Endodermal cell (in vitro differentiated cells): ENCODE measurements around the gene DDTL. TPM values are rescaled to one million over a fixed set of nuclear protein-coding genes. Genes with fewer than 3 reads are reported as not detected.
"Not testable (repeated sequence)": the region's sequence is repeated elsewhere in the genome, so short reads cannot be mapped to it uniquely, and the experiment has no call there.

Experiments
- DNase-seq: peaks from one replicate; pipeline ENCODE4 v3.0.0-alpha.2; 2017
- H3K27ac ChIP-seq: 2 replicates; pipeline ENCODE4 v1.5.1; 2013; ENCODE audit warnings: mild to moderate bottlenecking, low read depth, low read length, moderate library complexity
- H3K27me3 ChIP-seq: 2 replicates; pipeline ENCODE4 v1.6.1; 2013; ENCODE audit warnings: mild to moderate bottlenecking, low read length, moderate library complexity; ENCODE audit not compliant: insufficient read depth, control insufficient read depth, poor library complexity, severe bottlenecking
- H3K36me3 ChIP-seq: 2 replicates; pipeline ENCODE4 v1.7.0; 2013; ENCODE audit warnings: mild to moderate bottlenecking, low read length, moderate library complexity; ENCODE audit not compliant: control insufficient read depth, insufficient read depth
- H3K4me1 ChIP-seq: one replicate; pipeline ENCODE4 v1.7.0; 2013; ENCODE audit warnings: low read length; ENCODE audit not compliant: control insufficient read depth, insufficient read depth
- H3K4me3 ChIP-seq: 2 replicates; pipeline ENCODE4 v1.5.1; 2013; ENCODE audit warnings: mild to moderate bottlenecking, low read length, moderate library complexity
- H3K9ac ChIP-seq: 2 replicates; pipeline ENCODE4 v1.6.1; 2013; ENCODE audit warnings: mild to moderate bottlenecking, low read length, moderate library complexity; ENCODE audit not compliant: poor library complexity, severe bottlenecking; ENCODE audit errors: extremely low read depth
- H3K9me3 ChIP-seq: 2 replicates; pipeline ENCODE4 v1.6.1; 2013; ENCODE audit warnings: mild to moderate bottlenecking, low read length, moderate library complexity; ENCODE audit not compliant: control insufficient read depth
- H3K27ac Mint-ChIP-seq: 2 replicates; pipeline ENCODE4 v1.8.0; 2020; ENCODE audit warnings: mixed read lengths
- H3K27me3 Mint-ChIP-seq: 2 replicates; pipeline ENCODE4 v1.8.0; 2021; ENCODE audit warnings: mild to moderate bottlenecking, mixed read lengths; ENCODE audit not compliant: insufficient read depth
- H3K36me3 Mint-ChIP-seq: 2 replicates; pipeline ENCODE4 v1.8.0; 2020; ENCODE audit warnings: low read depth, mixed read lengths
- H3K4me1 Mint-ChIP-seq: 2 replicates; pipeline ENCODE4 v1.8.0; 2020; ENCODE audit warnings: mixed read lengths
- H3K4me3 Mint-ChIP-seq: 2 replicates; pipeline ENCODE4 v1.8.0; 2020; ENCODE audit warnings: mild to moderate bottlenecking, moderate library complexity, mixed read lengths
- H3K9me3 Mint-ChIP-seq: 2 replicates; pipeline ENCODE4 v1.8.0; 2020; ENCODE audit warnings: mild to moderate bottlenecking, mixed read lengths
- CTCF ChIP-seq: fragments of 200-600 bp; sonication (generic); conservative IDR thresholded peaks from 2 replicates; pipeline ENCODE4 v1.5.0; 2021; ENCODE audit warnings: antibody characterized with exemption, mild to moderate bottlenecking
- WGBS, 2 experiments: methylation state at CpG; one replicate each; pipeline versions ENCODE4 v1.1.5 to v1.1.7; 2013; ENCODE audit warnings: missing lambda C conversion rate in 2 of 2, mixed read lengths in 1 of 2; ENCODE audit not compliant: insufficient coverage in 1 of 2, insufficient read length in 1 of 2; 5-methylcytosine and 5-hydroxymethylcytosine counted together
- long read RNA-seq, 4 experiments: library from polyadenylated mRNA in 2 of 4; library from RNA in 1 of 4; library from capped mRNA in 1 of 4; stranded (forward) in 3 of 4; unstranded in 1 of 4; transcript quantifications; one replicate each; pipeline ENCODE4 v2.0.0, GENCODE V29; 2020 to 2021; ENCODE audit warnings: inconsistent platforms in 1 of 4
- polyA plus RNA-seq, 2 experiments: library from polyadenylated mRNA; stranded (reverse); fragments of 50-300 nt; gene quantifications; one replicate each; pipeline ENCODE4 v1.2.3, GENCODE V29; 2013
- total RNA-seq, 2 donors: library from RNA; stranded (reverse); fragmentation: NEBNext Ultra II Directional in 1 of 2; extraction: Animal tissue kit (Norgen Biotek cat#: 25700) in 1 of 2; gene quantifications; 2 replicates in 1 of 2; 3 replicates in 1 of 2; pipeline ENCODE4 v1.2.1, GENCODE V29; 2021

The DDTL gene
- 1 to 10 TPM in 1 of 2 donors, not detected in 1; 1.2 TPM for total RNA-seq
- 0.61 TPM for polyA plus RNA-seq (2013, experiment 1 of 2)
- 1.1 TPM for polyA plus RNA-seq (2013, experiment 2 of 2)
- long read RNA-seq, experiment 1, result 0 reads
- long read RNA-seq, experiment 2, result 0 reads
- long read RNA-seq, experiment 3, partial matches to known transcripts, result 0 of 2 reads
- long read RNA-seq, experiment 3, other reads (novel, unspliced or antisense), result 2 of 2 reads
- long read RNA-seq, experiment 4, result 0 reads

- H3K36me3 Mint-ChIP-seq, result peaks cover 27% of the 10 kb centered on the region
- H3K27ac ChIP-seq, H3K4me1 ChIP-seq, H3K9me3 Mint-ChIP-seq, H3K27ac Mint-ChIP-seq, H3K27me3 ChIP-seq, H3K4me3 ChIP-seq, H3K4me3 Mint-ChIP-seq, H3K4me1 Mint-ChIP-seq, H3K9me3 ChIP-seq, H3K27me3 Mint-ChIP-seq, H3K9ac ChIP-seq, DNase-seq: not testable (repeated sequence)
- H3K36me3 ChIP-seq, result peaks cover 26% of the 10 kb centered on the region
- WGBS, 2 experiments, result no CpG with 5 or more reads among the region's 30 CpGs
Measured at GRCh38 chr22:23966568-23966967, at the start of gene DDTL. TSS of gene DDTL (plus strand) at chr22:23966888. CDS start at chr22:23966915, 27 bp downstream.

- not testable (repeated sequence) for H3K27ac Mint-ChIP-seq, H3K27me3 ChIP-seq, H3K4me3 ChIP-seq, H3K4me1 ChIP-seq, H3K4me3 Mint-ChIP-seq, H3K9me3 Mint-ChIP-seq, H3K4me1 Mint-ChIP-seq, H3K9ac ChIP-seq, H3K27me3 Mint-ChIP-seq, H3K27ac ChIP-seq
- Histone ChIP-seq H3K9me3 (peaks cover 15% of the 10 kb centered on the region), H3K36me3 (peaks cover 16% of the 10 kb centered on the region)
- peaks cover 53% of the 10 kb centered on the region for H3K36me3 Mint-ChIP-seq
- 89% methylated on average over 1 of the region's 1 CpG; no CpG with 5 or more reads in 1 of the 2 experiments for WGBS, 2 experiments
- peak; percentile 3 for DNase-seq
Measured at GRCh38 chr22:23920267-23920611, 46.4 kb upstream of the DDTL start.

- H3K4me1 ChIP-seq, H3K4me3 Mint-ChIP-seq, DNase-seq, H3K4me3 ChIP-seq, H3K27ac ChIP-seq, H3K9ac ChIP-seq, H3K27me3 Mint-ChIP-seq, H3K27me3 ChIP-seq, H3K4me1 Mint-ChIP-seq: not testable (repeated sequence)
- Mint-ChIP-seq H3K9me3 (peaks cover 19% of the 10 kb centered on the region), H3K36me3 (peaks cover 66% of the 10 kb centered on the region), H3K27ac (peak overlapping the region; percentile 55)
- Histone ChIP-seq H3K36me3 (peaks cover 27% of the 10 kb centered on the region), H3K9me3 (peaks cover 27% of the 10 kb centered on the region)
- 93% methylated on average over 12 to 13 of the region's 13 CpGs for WGBS, 2 experiments
Measured at GRCh38 chr22:23921586-23922201, 45.0 kb upstream of the DDTL start.

- H3K27me3 ChIP-seq, result no peaks in the 10 kb centered on the region
- H3K9me3 ChIP-seq, result peaks cover 39% of the 10 kb centered on the region
- no peak overlapping the region for H3K27ac Mint-ChIP-seq
- no peak overlapping the region for H3K4me3 Mint-ChIP-seq
- no peak overlapping the region for H3K27ac ChIP-seq
- H3K9me3 Mint-ChIP-seq, result peaks cover 21% of the 10 kb centered on the region
- H3K36me3 ChIP-seq, result peaks cover 30% of the 10 kb centered on the region
- no peaks in the 10 kb centered on the region for H3K27me3 Mint-ChIP-seq
- no peak for TF ChIP-seq CTCF
- no peaks in the 10 kb centered on the region for H3K4me1 Mint-ChIP-seq
- H3K4me1 ChIP-seq, result no peaks in the 10 kb centered on the region
- no peak overlapping the region for H3K9ac ChIP-seq
- peaks cover 72% of the 10 kb centered on the region for H3K36me3 Mint-ChIP-seq
- WGBS, 2 experiments, result 93 to 100% methylated on average over 1 to 2 of the region's 2 CpGs
- no peak for DNase-seq
- H3K4me3 ChIP-seq, result no peak overlapping the region
Measured at GRCh38 chr22:23922921-23923320, 43.8 kb upstream of the DDTL start.
